Measurements from ENCODE around the gene ELL.
"Not testable (repeated sequence)": the region's sequence is repeated elsewhere in the genome, so short reads cannot be mapped to it uniquely, and the experiment has no call there.

DNA sequence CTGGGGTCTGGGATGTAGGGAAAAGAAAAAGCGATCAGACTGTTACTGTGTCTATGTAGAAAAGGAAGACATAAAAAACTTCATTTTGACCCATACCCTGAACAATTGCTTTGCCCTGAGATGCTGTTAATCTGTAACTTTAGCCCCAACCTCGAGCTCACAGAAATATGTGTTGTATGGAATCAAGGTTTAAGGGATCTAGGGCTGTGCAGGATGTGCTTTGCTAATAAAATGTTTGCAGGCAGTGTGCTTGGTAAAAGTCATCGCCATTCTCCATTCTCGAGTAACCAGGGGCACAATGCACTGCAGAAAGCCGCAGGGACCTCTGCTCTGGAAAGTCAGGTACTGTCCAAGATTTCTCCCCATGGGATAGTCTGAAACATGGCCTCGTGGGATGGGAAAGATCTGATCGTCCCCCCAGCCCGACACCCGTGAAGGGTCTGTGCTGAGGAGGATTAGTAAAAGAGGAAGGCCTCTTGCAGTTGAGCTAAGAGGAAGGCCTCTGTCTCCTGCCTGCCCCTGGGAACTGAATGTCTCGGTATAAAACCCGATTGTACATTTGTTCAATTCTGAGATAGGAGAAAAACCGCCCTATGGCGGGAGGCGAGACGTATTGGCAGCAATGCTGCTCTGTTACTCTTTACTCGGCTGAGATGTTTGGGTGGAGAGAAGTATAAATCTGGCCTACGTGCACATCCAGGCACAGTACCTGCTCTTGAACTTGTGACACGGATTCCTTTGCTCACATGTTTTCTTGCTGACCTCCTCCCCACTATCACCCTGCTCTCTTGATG lies 119.2 kb downstream of the ELL start:
- TF ChIP-seq, protein P1, sequence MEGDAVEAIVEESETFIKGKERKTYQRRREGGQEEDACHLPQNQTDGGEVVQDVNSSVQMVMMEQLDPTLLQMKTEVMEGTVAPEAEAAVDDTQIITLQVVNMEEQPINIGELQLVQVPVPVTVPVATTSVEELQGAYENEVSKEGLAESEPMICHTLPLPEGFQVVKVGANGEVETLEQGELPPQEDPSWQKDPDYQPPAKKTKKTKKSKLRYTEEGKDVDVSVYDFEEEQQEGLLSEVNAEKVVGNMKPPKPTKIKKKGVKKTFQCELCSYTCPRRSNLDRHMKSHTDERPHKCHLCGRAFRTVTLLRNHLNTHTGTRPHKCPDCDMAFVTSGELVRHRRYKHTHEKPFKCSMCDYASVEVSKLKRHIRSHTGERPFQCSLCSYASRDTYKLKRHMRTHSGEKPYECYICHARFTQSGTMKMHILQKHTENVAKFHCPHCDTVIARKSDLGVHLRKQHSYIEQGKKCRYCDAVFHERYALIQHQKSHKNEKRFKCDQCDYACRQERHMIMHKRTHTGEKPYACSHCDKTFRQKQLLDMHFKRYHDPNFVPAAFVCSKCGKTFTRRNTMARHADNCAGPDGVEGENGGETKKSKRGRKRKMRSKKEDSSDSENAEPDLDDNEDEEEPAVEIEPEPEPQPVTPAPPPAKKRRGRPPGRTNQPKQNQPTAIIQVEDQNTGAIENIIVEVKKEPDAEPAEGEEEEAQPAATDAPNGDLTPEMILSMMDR (IDR thresholded peaks at IDR 0.05), result not testable (repeated sequence)
- TF ChIP-seq, protein P2, sequence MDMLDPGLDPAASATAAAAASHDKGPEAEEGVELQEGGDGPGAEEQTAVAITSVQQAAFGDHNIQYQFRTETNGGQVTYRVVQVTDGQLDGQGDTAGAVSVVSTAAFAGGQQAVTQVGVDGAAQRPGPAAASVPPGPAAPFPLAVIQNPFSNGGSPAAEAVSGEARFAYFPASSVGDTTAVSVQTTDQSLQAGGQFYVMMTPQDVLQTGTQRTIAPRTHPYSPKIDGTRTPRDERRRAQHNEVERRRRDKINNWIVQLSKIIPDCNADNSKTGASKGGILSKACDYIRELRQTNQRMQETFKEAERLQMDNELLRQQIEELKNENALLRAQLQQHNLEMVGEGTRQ (IDR thresholded peaks at IDR 0.05; ENCODE audit: borderline replicate concordance, low read depth, low read length), result not testable (repeated sequence)
- TF ChIP-seq MAX (IDR thresholded peaks at IDR 0.05; ENCODE audit: low read depth); RCOR1 (IDR thresholded peaks at IDR 0.05; ENCODE audit: low read length); EP300 (IDR thresholded peaks at IDR 0.05; ENCODE audit: borderline replicate concordance in 1 of 2, low read depth in 1 of 2, low read length in 1 of 2): not testable (repeated sequence)
